Ascending aorta (tissue), 2 donors: ENCODE results near the gene AGAP3. TPM values are rescaled to one million over a fixed set of nuclear protein-coding genes. Genes with fewer than 3 reads are reported as not detected.

ENCODE experiments used
- DNase-seq, 2 donors: peaks; one replicate each; pipeline ENCODE4 v3.0.0-alpha.2; 2019; ENCODE audit warnings: low spot score in 2 of 2
- H3K27ac ChIP-seq, 2 donors: fragments of 200-600 bp; sonication (generic); one replicate each; pipeline ENCODE4 v1.5.1; 2016 to 2017; ENCODE audit warnings: mild to moderate bottlenecking in 1 of 2
- H3K27me3 ChIP-seq: fragments of 200-600 bp; sonication (generic); one replicate; pipeline ENCODE4 v1.5.1; 2017
- H3K36me3 ChIP-seq, 2 donors: fragments of 200-600 bp; sonication (generic); one replicate each; pipeline ENCODE4 v1.5.1; 2016
- H3K4me1 ChIP-seq, 2 donors: fragments of 200-600 bp; sonication (generic); one replicate each; pipeline ENCODE4 v1.5.1; 2016 to 2017; ENCODE audit warnings: mild to moderate bottlenecking in 1 of 2
- H3K4me3 ChIP-seq, 2 donors: fragments of 200-600 bp; sonication (generic); one replicate each; pipeline ENCODE4 v1.5.1; 2016 to 2017; ENCODE audit warnings: mild to moderate bottlenecking in 1 of 2
- H3K9me3 ChIP-seq, 2 donors: fragments of 200-600 bp; sonication (generic); one replicate each; pipeline ENCODE4 v1.5.1; 2016
- intact Hi-C: fragments of 100-400 bp; cut with DNase I; formaldehyde crosslinking; loops from one replicate; pipeline ENCODE4 v1.15.1; 2023
- total RNA-seq: library from RNA; depleted of rRNA; stranded (reverse); fragments of >200 nt; gene quantifications from one replicate; pipeline ENCODE4 v1.1.0, GENCODE V29; 2016
- TF ChIP-seq, protein P1 (sequence below), 3 experiments: fragments of 200-600 bp in 2 of 3; fragments of 450-650 bp in 1 of 3; sonication (generic) in 2 of 3; IDR thresholded peaks; one replicate each; pipeline ENCODE4 v1.5.1; 2016 to 2019; ENCODE audit warnings: antibody characterized with exemption in 3 of 3, mild to moderate bottlenecking in 1 of 3, moderate library complexity in 1 of 3

AGAP3 gene
- total RNA-seq, 1 donor from 2014 or later = 82.6 TPM

DNA sequence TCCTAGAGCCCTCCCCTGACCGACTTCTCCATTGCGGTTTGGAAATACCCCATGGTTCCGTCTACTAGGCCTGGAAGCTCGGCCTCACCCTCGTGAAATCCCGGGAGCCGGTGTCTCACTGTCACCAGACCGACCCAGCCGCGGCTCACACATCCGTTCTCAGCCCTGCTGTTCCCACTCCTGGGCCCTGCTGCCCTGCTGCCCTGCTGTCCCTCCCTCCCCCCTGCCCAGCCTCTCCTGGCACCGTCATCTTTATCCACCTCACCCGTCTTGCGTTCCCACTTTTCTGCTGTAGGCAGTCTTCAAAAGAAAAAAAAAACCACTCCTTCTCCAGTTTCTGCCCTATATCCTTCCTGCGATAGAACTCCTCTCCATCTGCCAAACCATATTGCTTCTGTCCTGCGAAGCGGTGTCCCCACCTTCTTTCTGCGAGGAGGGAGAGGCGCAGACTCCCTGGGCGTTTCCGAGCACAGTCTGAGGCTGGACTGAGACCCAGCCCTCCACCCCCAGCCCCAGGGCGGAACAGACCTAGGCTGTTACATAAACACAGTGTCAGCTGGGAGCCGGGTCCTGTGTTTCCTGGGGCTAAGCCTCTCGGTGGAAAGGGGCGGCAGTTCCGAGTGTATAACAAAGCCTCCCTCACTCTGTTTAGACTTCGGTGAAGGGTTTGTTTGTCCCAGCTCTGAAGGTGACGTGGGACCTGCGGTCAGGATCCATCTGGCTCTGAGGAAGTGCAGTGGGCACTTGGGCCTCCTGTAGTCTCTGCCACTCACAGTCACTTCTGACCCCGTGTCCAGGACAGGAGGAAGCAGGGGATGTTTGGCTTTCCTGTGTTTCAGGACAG is 2.8 kb downstream of the AGAP3 start:
- intact Hi-C loops = loop anchor here (10.0 kb wide), 2 partner anchors 666 to 1374 kb away; a partner anchor contains a TSS
- Histone ChIP-seq H3K27ac (peak overlapping the region; percentile 72 to 82), H3K9me3 (no peaks in the 10 kb centered on the region), H3K4me3 (peak overlapping the region; percentile 63 to 85), H3K4me1 (peaks cover 8 to 30% of the 10 kb centered on the region in 2 donors), H3K36me3 (peaks cover 0 to 4% of the 10 kb centered on the region in 2 donors), H3K27me3 (no peaks in the 10 kb centered on the region)
- TF ChIP-seq, protein P1, sequence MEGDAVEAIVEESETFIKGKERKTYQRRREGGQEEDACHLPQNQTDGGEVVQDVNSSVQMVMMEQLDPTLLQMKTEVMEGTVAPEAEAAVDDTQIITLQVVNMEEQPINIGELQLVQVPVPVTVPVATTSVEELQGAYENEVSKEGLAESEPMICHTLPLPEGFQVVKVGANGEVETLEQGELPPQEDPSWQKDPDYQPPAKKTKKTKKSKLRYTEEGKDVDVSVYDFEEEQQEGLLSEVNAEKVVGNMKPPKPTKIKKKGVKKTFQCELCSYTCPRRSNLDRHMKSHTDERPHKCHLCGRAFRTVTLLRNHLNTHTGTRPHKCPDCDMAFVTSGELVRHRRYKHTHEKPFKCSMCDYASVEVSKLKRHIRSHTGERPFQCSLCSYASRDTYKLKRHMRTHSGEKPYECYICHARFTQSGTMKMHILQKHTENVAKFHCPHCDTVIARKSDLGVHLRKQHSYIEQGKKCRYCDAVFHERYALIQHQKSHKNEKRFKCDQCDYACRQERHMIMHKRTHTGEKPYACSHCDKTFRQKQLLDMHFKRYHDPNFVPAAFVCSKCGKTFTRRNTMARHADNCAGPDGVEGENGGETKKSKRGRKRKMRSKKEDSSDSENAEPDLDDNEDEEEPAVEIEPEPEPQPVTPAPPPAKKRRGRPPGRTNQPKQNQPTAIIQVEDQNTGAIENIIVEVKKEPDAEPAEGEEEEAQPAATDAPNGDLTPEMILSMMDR (IDR thresholded peaks at IDR 0.05) = no peak
- peak; percentile 66 to 84 for DNase-seq

GRCh38 chr7:151089893-151090730 is 3.8 kb downstream of the AGAP3 start:
- TF ChIP-seq, protein P1 (IDR thresholded peaks at IDR 0.05) = no peak
- no peak for DNase-seq
- no peaks in the 10 kb centered on the region for H3K27me3 ChIP-seq
- no peaks in the 10 kb centered on the region for H3K9me3 ChIP-seq
- intact Hi-C loops = loop anchor here (10.0 kb wide), 2 partner anchors 665 to 1375 kb away; a partner anchor contains a TSS
- H3K4me1 ChIP-seq = peaks cover 8 to 30% of the 10 kb centered on the region in 2 donors
- H3K4me3 ChIP-seq = no peak overlapping the region
- peak overlapping the region; percentile 72 to 82 for H3K27ac ChIP-seq
- H3K36me3 ChIP-seq = peaks cover 0 to 4% of the 10 kb centered on the region in 2 donors

DNA sequence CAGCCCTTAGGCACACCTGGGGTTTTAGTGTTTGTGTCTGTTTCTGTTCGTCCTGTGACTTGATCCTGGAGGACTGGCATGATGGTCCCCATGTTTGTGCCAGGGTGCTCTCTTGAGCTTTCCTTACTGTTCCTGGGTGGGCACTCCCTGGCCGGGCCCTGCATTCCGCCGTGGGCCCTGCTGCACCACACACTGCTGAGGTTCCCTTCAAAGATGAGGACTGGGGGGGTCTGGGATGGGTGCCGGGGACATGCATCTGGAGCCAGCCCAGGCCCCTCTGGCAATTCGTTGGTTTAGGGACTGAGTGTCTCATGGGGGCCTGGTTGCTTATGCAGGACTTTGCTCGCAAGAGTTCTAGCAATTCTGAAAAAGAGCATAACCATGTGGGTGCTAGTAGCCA is 4.7 kb downstream of the AGAP3 start:
- Histone ChIP-seq H3K4me3 (no peak overlapping the region), H3K36me3 (peaks cover 0 to 4% of the 10 kb centered on the region in 2 donors), H3K4me1 (peaks cover 8 to 23% of the 10 kb centered on the region in 2 donors), H3K27ac (no peak overlapping the region), H3K9me3 (no peaks in the 10 kb centered on the region), H3K27me3 (no peaks in the 10 kb centered on the region)
- intact Hi-C loops = no loop called here
- DNase-seq = no peak
- TF ChIP-seq, protein P1 (IDR thresholded peaks at IDR 0.05) = no peak

- TF ChIP-seq, protein P1 (IDR thresholded peaks at IDR 0.05) = peak in 2 of 3 experiments; percentile 19 to 20
- H3K4me1 ChIP-seq = peaks cover 8 to 23% of the 10 kb centered on the region in 2 donors
- H3K36me3 ChIP-seq = peaks cover 0 to 4% of the 10 kb centered on the region in 2 donors
- intact Hi-C loops = no loop called here
- no peaks in the 10 kb centered on the region for H3K27me3 ChIP-seq
- DNase-seq = no peak
- no peaks in the 10 kb centered on the region for H3K9me3 ChIP-seq
- no peak overlapping the region for H3K27ac ChIP-seq
- H3K4me3 ChIP-seq = no peak overlapping the region
Observed at GRCh38 chr7:151091431-151091830, 5.2 kb downstream of the AGAP3 start.

- DNase-seq = no peak
- Histone ChIP-seq H3K27ac (no peak overlapping the region), H3K9me3 (no peaks in the 10 kb centered on the region), H3K4me3 (no peak overlapping the region), H3K36me3 (peaks cover 0 to 4% of the 10 kb centered on the region in 2 donors), H3K4me1 (peaks cover 8 to 23% of the 10 kb centered on the region in 2 donors), H3K27me3 (no peaks in the 10 kb centered on the region)
- TF ChIP-seq, protein P1 (IDR thresholded peaks at IDR 0.05) = no peak
- intact Hi-C loops = no loop called here
Observed at GRCh38 chr7:151091988-151092387, 5.7 kb downstream of the AGAP3 start.
